IPS-15b (cell line): ENCODE data around the gene CD248.

ENCODE experiments used
- H3K27me3 ChIP-seq: one replicate; pipeline ENCODE4 v1.6.1; 2013; ENCODE audit warnings: low read length; ENCODE audit not compliant: control insufficient read depth, insufficient read depth
- H3K36me3 ChIP-seq: one replicate; pipeline ENCODE4 v1.6.1; 2013; ENCODE audit warnings: low read length; ENCODE audit not compliant: control insufficient read depth, insufficient read depth
- H3K4me1 ChIP-seq: one replicate; pipeline ENCODE4 v1.6.1; 2013; ENCODE audit warnings: mild to moderate bottlenecking, low read length; ENCODE audit not compliant: control insufficient read depth, insufficient read depth
- H3K4me3 ChIP-seq: one replicate; pipeline ENCODE4 v1.5.1; 2013; ENCODE audit warnings: low read depth, low read length
- H3K9ac ChIP-seq: one replicate; pipeline ENCODE4 v1.6.1; 2013; ENCODE audit warnings: low read depth, mild to moderate bottlenecking, low read length
- H3K9me3 ChIP-seq: one replicate; pipeline ENCODE4 v1.6.1; 2013; ENCODE audit warnings: mild to moderate bottlenecking, low read length; ENCODE audit not compliant: control insufficient read depth, insufficient read depth

Gene CD248

GRCh38 chr11:66347425-66348276, 30.8 kb upstream of the CD248 start, which contains the start of gene B4GAT1:
TSS of gene B4GAT1 (minus strand) at chr11:66347629. CDS start at chr11:66347545, 84 bp downstream.
- Histone ChIP-seq H3K4me3 (peak within 1 kb of the TSS; percentile 98), H3K27me3 (peaks cover 8% of the 10 kb centered on the region), H3K9me3 (no peaks in the 10 kb centered on the region), H3K9ac (peak within 1 kb of the TSS; percentile 87), H3K4me1 (peaks cover 2% of the 10 kb centered on the region), H3K36me3 (no peaks in the 10 kb centered on the region)

- Histone ChIP-seq H3K9ac (peak overlapping the region; percentile 76), H3K4me1 (peaks cover 2% of the 10 kb centered on the region), H3K36me3 (peaks cover 6% of the 10 kb centered on the region), H3K27me3 (peaks cover 8% of the 10 kb centered on the region), H3K9me3 (no peaks in the 10 kb centered on the region), H3K4me3 (peak overlapping the region; percentile 98)
Measured at GRCh38 chr11:66346476-66347424, 29.9 kb upstream of the CD248 start.

DNA sequence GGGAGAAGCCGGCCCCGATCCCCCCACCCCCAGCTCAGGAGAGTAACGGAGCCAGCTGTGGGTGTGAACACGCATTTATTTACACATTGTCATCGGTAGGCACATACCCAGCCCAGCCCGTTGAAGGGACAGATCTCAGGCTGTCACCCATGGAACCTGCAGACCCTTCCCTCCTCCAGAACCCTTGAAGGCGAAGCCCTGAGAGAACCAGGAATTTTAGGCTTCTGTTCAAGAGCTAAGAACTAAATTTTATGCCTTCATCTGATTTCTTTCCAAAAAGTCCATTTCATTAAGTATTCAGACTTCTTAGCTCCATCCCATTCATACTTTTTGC, 28.4 kb upstream of the CD248 start:
- no peak overlapping the region for H3K9ac ChIP-seq
- H3K9me3 ChIP-seq: no peaks in the 10 kb centered on the region
- H3K36me3 ChIP-seq: peaks cover 19% of the 10 kb centered on the region
- peaks cover 2% of the 10 kb centered on the region for H3K4me1 ChIP-seq
- peaks cover 8% of the 10 kb centered on the region for H3K27me3 ChIP-seq
- H3K4me3 ChIP-seq: peak overlapping the region; percentile 55

DNA sequence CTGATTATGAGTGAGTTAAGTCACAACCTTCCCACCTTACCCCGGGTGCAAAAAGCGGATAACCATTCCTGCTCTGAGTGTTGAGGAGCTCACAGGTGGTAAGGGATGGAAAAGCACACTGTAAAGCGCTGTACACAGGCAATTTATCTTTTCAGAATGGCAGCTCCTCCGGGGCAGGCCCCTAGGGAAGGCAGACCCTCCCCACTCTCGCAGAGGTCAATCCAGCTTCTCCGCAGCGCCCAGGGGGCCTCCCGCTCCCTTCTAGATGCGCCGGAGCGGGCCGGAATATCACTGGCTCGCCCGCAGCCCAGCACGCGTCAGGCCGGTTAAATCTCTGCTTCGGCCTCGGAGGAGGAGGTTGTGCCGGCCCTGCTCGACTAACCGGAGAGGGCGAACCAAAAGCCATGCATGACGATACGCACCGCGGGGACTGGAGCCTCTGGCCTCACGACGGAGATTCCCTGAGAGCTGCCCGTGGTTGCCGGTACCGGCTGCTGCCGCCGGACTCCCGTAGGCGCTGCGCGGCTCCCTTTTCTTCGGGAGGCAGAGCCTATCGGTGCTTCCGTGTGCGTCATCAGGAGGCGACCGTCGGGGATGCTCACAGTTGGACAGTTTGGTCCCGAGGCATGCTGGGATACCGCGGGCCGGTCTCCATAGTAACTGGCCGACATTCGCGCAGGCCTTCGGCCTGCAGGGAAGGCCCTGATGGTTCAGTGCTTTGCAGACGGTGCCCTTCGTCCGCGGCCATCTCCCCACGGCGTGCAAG, 27.9 kb upstream of the CD248 start, which contains the start of gene BRMS1:
Gene BRMS1 (minus strand): TSS at position 555 of the 766 bp plus-strand sequence. CDS start 2,870 bp downstream, outside the sequence.
- H3K27me3 ChIP-seq: peaks cover 8% of the 10 kb centered on the region
- H3K4me3 ChIP-seq: peak within 1 kb of the TSS; percentile 98
- peaks cover 25% of the 10 kb centered on the region for H3K36me3 ChIP-seq
- peak within 1 kb of the TSS; percentile 74 for H3K9ac ChIP-seq
- H3K9me3 ChIP-seq: no peaks in the 10 kb centered on the region
- peaks cover 2% of the 10 kb centered on the region for H3K4me1 ChIP-seq

- no peak overlapping the region for H3K4me3 ChIP-seq
- H3K4me1 ChIP-seq: peaks cover 2% of the 10 kb centered on the region
- peaks cover 30% of the 10 kb centered on the region for H3K36me3 ChIP-seq
Measured at GRCh38 chr11:66343176-66343575, 26.3 kb upstream of the CD248 start.

DNA sequence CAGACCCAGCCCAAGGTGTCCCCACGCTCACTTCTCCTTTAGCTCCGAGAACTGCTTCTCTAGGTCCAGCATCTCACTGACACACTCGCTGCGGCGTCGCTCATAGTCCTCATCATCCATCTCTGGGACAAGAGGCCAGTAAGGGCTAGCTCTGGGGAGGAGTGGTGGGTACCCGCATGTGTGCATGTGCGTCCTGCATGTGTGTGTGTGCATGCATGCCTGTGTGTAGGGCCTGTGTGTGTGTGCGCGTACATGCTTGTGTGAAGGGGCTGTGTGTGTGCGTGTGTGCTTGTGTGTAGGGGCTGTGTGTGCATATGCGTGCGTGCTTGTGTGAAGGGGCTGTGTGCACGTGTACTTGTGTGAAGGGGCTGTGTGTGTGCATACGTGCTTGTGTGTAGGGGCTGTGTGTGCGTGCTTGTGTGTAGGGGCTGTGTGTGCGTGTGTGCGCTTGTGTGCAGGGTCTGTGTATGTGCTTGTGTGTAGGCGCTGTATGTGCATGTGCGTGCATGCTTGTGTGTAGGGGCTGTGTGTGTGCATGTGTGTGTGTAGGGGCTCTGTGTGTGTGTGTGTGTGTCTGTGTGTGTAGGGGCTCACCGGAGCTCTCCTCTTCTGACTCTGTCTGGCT, 24.8 kb upstream of the CD248 start:
- Histone ChIP-seq H3K27me3 (peaks cover 2% of the 10 kb centered on the region), H3K9me3 (no peaks in the 10 kb centered on the region), H3K4me1 (peaks cover 4% of the 10 kb centered on the region), H3K4me3 (no peak overlapping the region), H3K9ac (no peak overlapping the region), H3K36me3 (peaks cover 32% of the 10 kb centered on the region)

More at GRCh38 chr11:66343176-66343575, 26.3 kb upstream of the CD248 start:
- H3K27me3 ChIP-seq: peaks cover 8% of the 10 kb centered on the region
- H3K9ac ChIP-seq: no peak overlapping the region
- H3K9me3 ChIP-seq: no peaks in the 10 kb centered on the region

DNA sequence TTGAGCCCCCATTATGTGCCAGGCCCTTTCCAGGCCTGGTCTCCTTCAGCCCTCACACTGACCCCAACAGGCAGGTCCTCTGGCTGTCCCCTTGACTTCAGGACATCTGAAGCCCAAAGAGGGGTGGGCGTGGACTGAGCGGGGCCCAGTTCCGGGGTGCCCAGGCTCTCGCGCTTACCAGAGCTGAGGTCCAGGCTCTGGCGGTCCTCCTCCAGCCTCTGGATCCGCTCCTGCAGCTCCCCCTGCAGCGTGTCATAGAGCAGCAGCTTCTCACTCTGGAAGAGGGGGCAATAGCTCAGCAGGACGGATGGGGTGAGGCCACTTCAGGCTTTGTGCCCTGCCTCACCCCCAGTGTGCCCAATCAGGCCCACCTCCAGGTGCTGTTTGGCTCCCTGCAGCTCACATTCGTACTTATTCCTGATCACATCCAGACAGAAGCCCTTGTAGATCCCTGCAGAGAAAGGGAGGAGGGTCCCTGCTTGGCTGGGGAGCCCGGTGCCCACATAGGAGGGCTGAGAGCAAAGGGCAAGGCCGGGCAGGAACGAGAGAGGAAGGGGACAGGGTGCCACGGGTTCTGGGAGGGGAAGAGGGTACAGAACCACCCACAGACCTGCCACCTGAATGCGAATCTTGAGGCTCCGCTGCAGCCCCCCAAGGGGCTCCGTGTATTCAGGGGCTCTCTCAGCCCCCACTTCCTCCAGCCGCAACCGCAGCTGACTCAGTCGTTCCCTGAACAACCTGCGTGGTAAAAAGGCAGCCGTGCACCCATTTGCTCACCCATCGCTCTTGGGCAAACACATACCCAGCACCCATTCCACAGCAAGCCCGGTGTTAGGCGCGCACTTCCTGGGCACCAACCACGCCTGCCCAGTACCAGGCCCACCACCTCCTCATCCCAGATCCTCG, 24.0 kb upstream of the CD248 start:
- H3K9ac ChIP-seq: no peak overlapping the region
- H3K9me3 ChIP-seq: no peaks in the 10 kb centered on the region
- no peaks in the 10 kb centered on the region for H3K27me3 ChIP-seq
- H3K36me3 ChIP-seq: peaks cover 32% of the 10 kb centered on the region
- no peak overlapping the region for H3K4me3 ChIP-seq
- peaks cover 4% of the 10 kb centered on the region for H3K4me1 ChIP-seq

DNA sequence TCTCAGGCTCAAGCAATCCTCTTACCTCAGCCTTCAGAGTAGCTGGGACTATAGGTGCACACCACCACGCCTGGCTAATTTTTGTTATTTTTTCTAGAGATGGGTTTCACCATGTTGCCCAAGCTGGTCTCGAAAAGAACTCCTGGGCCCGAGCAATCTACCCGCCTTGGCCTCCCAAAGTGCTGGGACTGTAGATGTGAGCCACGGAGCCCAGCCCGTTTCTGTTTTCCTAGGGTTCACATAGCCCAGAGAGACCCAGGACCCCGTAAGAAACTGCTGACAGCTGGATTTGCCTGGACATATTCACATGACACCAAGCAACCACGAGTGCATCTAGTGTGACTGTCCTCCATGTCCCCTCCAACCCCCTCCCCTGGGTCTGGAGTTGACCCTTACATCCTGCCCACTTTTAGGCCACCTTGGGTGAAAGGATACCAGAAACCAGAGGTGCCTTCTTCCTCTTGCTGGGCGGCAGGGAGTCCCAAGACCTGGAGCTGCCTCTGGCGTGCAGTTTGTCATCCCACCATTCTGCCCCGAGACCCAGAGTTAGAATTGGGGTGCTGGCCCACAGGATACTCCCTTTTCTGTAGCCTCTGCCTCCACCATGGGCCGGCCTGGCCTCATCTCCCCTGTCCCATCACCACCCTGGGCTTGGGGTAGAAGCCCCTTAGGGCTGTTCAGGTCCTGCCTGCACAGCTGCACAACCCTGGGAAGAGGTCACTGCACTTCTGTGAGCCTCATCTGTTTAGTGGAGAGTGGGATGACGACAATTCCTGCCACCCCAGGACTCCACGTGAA, 23.0 kb upstream of the CD248 start:
- H3K9ac ChIP-seq: no peak overlapping the region
- peaks cover 32% of the 10 kb centered on the region for H3K36me3 ChIP-seq
- no peaks in the 10 kb centered on the region for H3K9me3 ChIP-seq
- H3K4me1 ChIP-seq: peaks cover 4% of the 10 kb centered on the region
- H3K4me3 ChIP-seq: no peak overlapping the region
- H3K27me3 ChIP-seq: no peaks in the 10 kb centered on the region

DNA sequence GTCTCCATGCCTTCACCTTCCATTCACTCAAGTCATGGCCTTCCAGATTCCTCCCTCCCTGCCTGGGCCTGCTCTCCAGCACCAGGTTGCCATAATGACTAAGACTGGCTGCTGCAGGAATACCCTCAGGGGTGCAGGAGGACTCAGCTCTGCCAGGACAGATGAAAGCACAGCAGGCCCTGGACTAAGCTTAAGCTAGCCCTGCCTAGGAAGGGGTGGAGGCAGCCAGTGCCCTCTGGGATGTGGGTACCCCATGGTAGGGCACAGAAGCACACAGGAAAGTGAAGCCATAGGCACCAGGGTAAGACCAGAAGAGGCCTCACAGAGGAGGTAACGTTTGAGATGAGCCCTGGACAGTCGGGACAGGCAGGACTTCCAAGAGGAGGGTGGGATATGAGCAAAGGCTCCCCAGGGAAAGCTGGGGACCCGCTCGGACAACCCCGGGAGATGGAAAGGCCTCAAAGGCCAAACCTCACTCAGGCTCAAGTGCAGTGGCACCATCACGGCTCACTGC, 22.4 kb upstream of the CD248 start:
- Histone ChIP-seq H3K9me3 (no peaks in the 10 kb centered on the region), H3K4me1 (peaks cover 4% of the 10 kb centered on the region), H3K9ac (no peak overlapping the region), H3K27me3 (no peaks in the 10 kb centered on the region), H3K4me3 (no peak overlapping the region), H3K36me3 (peaks cover 32% of the 10 kb centered on the region)
